Measurements from ENCODE around the gene UFC1. TPM values are rescaled to one million over a fixed set of nuclear protein-coding genes. Genes with fewer than 3 reads are reported as not detected.

Gene UFC1
- total RNA-seq, 2 experiments from 2014 or later: 103 to 113 TPM

GRCh38 chr1:161162806-161163205 lies 9.0 kb downstream of the UFC1 start:
- no peak for DNase-seq
- Mint-ChIP-seq H3K36me3 (ENCODE audit: low read depth) (peaks cover 48% of the 10 kb centered on the region), H3K4me1 (peaks cover 69% of the 10 kb centered on the region), H3K4me3 (no peak overlapping the region), H3K9me3 (no peaks in the 10 kb centered on the region), H3K27ac (no peak overlapping the region), H3K27me3 (no peaks in the 10 kb centered on the region)
- ChIA-PET POLR2A (interaction anchor here (1.2 to 1.6 kb wide), 4 partner anchors 19 to 63 kb away, joined by 3 to 5 read pairs (median 4); partner anchors contain the start of genes DEDD and TOMM40L), CTCF (interaction anchor here (1.0 kb wide), 1 partner anchor 39 kb away, joined by 3 read pairs; the partner anchor contains the start of gene NDUFS2)

- Mint-ChIP-seq H3K4me1 (peaks cover 67% of the 10 kb centered on the region), H3K27ac (peak overlapping the region; percentile 7), H3K36me3 (ENCODE audit: low read depth) (peaks cover 38% of the 10 kb centered on the region), H3K9me3 (no peaks in the 10 kb centered on the region), H3K27me3 (no peaks in the 10 kb centered on the region), H3K4me3 (no peak overlapping the region)
- ChIA-PET POLR2A (no interaction called here), CTCF (interaction anchor here (0.8 to 3.9 kb wide), 3 partner anchors 23 to 62 kb away, joined by 3 to 9 read pairs (median 3); partner anchors contain the start of gene TOMM40L)
- no peak for DNase-seq
Observed at GRCh38 chr1:161163793-161164192, 10.0 kb downstream of the UFC1 start.

GRCh38 chr1:161164901-161165610 lies 11.3 kb downstream of the UFC1 start:
- ChIA-PET CTCF (interaction anchor here (0.6 to 4.4 kb wide), 26 partner anchors 8 to 373 kb away, joined by 3 to 69 read pairs (median 8); partner anchors contain the start of genes APOA2, B4GALT3, DEDD and KLHDC9), POLR2A (interaction anchor here (0.7 to 5.0 kb wide), 19 partner anchors 8 to 226 kb away, joined by 3 to 69 read pairs (median 7); partner anchors contain the start of genes B4GALT3, DEDD, NDUFS2 and NIT1)
- Mint-ChIP-seq H3K4me3 (peak overlapping the region; percentile 88), H3K27ac (peak overlapping the region; percentile 94), H3K9me3 (no peaks in the 10 kb centered on the region), H3K36me3 (ENCODE audit: low read depth) (peaks cover 40% of the 10 kb centered on the region), H3K4me1 (peaks cover 59% of the 10 kb centered on the region), H3K27me3 (no peaks in the 10 kb centered on the region)
- no peak for DNase-seq

GRCh38 chr1:161165742-161166668 lies 12.2 kb downstream of the UFC1 start, which contains the start of gene PPOX:
Gene PPOX, plus strand, starts transcription at chr1:161166426. Its CDS starts 422 bp downstream, at chr1:161166848.
- H3K36me3 Mint-ChIP-seq (ENCODE audit: low read depth): peaks cover 43% of the 10 kb centered on the region
- DNase-seq: peak; percentile 96
- H3K4me1 Mint-ChIP-seq: peaks cover 49% of the 10 kb centered on the region
- POLR2A ChIA-PET: interaction anchor here (0.7 to 5.0 kb wide), 22 partner anchors 9 to 225 kb away, joined by 3 to 69 read pairs (median 7); partner anchors contain the start of genes ARHGAP30, B4GALT3, DEDD and KLHDC9
- no peaks in the 10 kb centered on the region for H3K27me3 Mint-ChIP-seq
- no peaks in the 10 kb centered on the region for H3K9me3 Mint-ChIP-seq
- H3K4me3 Mint-ChIP-seq: peak within 1 kb of the TSS; percentile 88
- H3K27ac Mint-ChIP-seq: peak within 1 kb of the TSS; percentile 94
- CTCF ChIA-PET: interaction anchor here (0.6 to 4.4 kb wide), 41 partner anchors 9 to 373 kb away, joined by 3 to 69 read pairs (median 5); partner anchors contain the start of genes ADAMTS4, APOA2, B4GALT3 and DEDD

- Mint-ChIP-seq H3K9me3 (no peaks in the 10 kb centered on the region), H3K36me3 (ENCODE audit: low read depth) (peaks cover 45% of the 10 kb centered on the region), H3K27ac (peak overlapping the region; percentile 94), H3K4me1 (peaks cover 43% of the 10 kb centered on the region), H3K4me3 (peak overlapping the region; percentile 88), H3K27me3 (no peaks in the 10 kb centered on the region)
- ChIA-PET POLR2A (interaction anchor here (0.6 to 5.0 kb wide), 14 partner anchors 9 to 222 kb away, joined by 3 to 69 read pairs (median 12); partner anchors contain the start of genes ARHGAP30, B4GALT3, NDUFS2 and NIT1), CTCF (interaction anchor here (0.7 to 4.4 kb wide), 30 partner anchors 9 to 222 kb away, joined by 3 to 69 read pairs (median 8); partner anchors contain the start of genes APOA2, B4GALT3, DEDD and NDUFS2)
- DNase-seq: no peak
Observed at GRCh38 chr1:161166669-161167548, 13.1 kb downstream of the UFC1 start.

- Mint-ChIP-seq H3K27me3 (no peaks in the 10 kb centered on the region), H3K4me1 (peaks cover 40% of the 10 kb centered on the region), H3K4me3 (no peak overlapping the region), H3K36me3 (ENCODE audit: low read depth) (peaks cover 48% of the 10 kb centered on the region), H3K27ac (no peak overlapping the region), H3K9me3 (no peaks in the 10 kb centered on the region)
- no peak for DNase-seq
- CTCF ChIA-PET: interaction anchor here (1.4 kb wide), 1 partner anchor 57 kb away, joined by 6 read pairs; the partner anchor contains the start of gene TOMM40L
- POLR2A ChIA-PET: interaction anchor here (4.5 to 5.0 kb wide), 3 partner anchors 7 to 34 kb away, joined by 52 to 69 read pairs (median 63); partner anchors contain the start of genes B4GALT3, NDUFS2 and UFC1
Observed at GRCh38 chr1:161168906-161169305, 15.1 kb downstream of the UFC1 start.

GRCh38 chr1:161171191-161171590 lies 17.4 kb downstream of the UFC1 start:
- CTCF ChIA-PET: interaction anchor here (0.9 to 1.5 kb wide), 3 partner anchors 20 to 211 kb away, joined by 4 read pairs; partner anchors contain the start of gene TOMM40L

GRCh38 chr1:161171696-161172095 lies 17.9 kb downstream of the UFC1 start:
- Mint-ChIP-seq H3K27ac (no peak overlapping the region), H3K9me3 (no peaks in the 10 kb centered on the region), H3K27me3 (no peaks in the 10 kb centered on the region), H3K4me1 (peaks cover 52% of the 10 kb centered on the region), H3K4me3 (no peak overlapping the region), H3K36me3 (ENCODE audit: low read depth) (peaks cover 64% of the 10 kb centered on the region)
- CTCF ChIA-PET: interaction anchor here (0.9 to 1.5 kb wide), 3 partner anchors 20 to 211 kb away, joined by 4 read pairs; partner anchors contain the start of gene TOMM40L
- DNase-seq: no peak
- POLR2A ChIA-PET: interaction anchor here (1.4 to 3.3 kb wide), 2 partner anchors 10 to 14 kb away, joined by 4 to 16 read pairs; no protein-coding TSS in a partner anchor

More at GRCh38 chr1:161171191-161171590, 17.4 kb downstream of the UFC1 start:
- H3K9me3 Mint-ChIP-seq: no peaks in the 10 kb centered on the region
- H3K4me3 Mint-ChIP-seq: no peak overlapping the region
- H3K27ac Mint-ChIP-seq: no peak overlapping the region
- no peak for DNase-seq
- H3K36me3 Mint-ChIP-seq (ENCODE audit: low read depth): peaks cover 60% of the 10 kb centered on the region
- H3K27me3 Mint-ChIP-seq: no peaks in the 10 kb centered on the region
- H3K4me1 Mint-ChIP-seq: peaks cover 47% of the 10 kb centered on the region
- POLR2A ChIA-PET: interaction anchor here (1.4 to 3.3 kb wide), 2 partner anchors 10 to 14 kb away, joined by 4 to 16 read pairs; no protein-coding TSS in a partner anchor

- H3K4me1 Mint-ChIP-seq: peaks cover 51% of the 10 kb centered on the region
- CTCF ChIA-PET: no interaction called here
- no peaks in the 10 kb centered on the region for H3K9me3 Mint-ChIP-seq
- H3K27ac Mint-ChIP-seq: peak overlapping the region; percentile 29
- H3K27me3 Mint-ChIP-seq: no peaks in the 10 kb centered on the region
- POLR2A ChIA-PET: interaction anchor here (3.3 kb wide), 1 partner anchor 9 kb away, joined by 16 read pairs; no protein-coding TSS in a partner anchor
- no peak for DNase-seq
- H3K36me3 Mint-ChIP-seq (ENCODE audit: low read depth): peaks cover 70% of the 10 kb centered on the region
- no peak overlapping the region for H3K4me3 Mint-ChIP-seq
Observed at GRCh38 chr1:161172349-161172748, 18.6 kb downstream of the UFC1 start.

GRCh38 chr1:161172776-161173376 lies 19.1 kb downstream of the UFC1 start:
- H3K4me1 Mint-ChIP-seq: peaks cover 53% of the 10 kb centered on the region
- ChIA-PET POLR2A (interaction anchor here (3.3 kb wide), 1 partner anchor 9 kb away, joined by 16 read pairs; no protein-coding TSS in a partner anchor), CTCF (no interaction called here)
- DNase-seq: no peak
- no peaks in the 10 kb centered on the region for H3K9me3 Mint-ChIP-seq
- no peaks in the 10 kb centered on the region for H3K27me3 Mint-ChIP-seq
- no peak overlapping the region for H3K4me3 Mint-ChIP-seq
- H3K27ac Mint-ChIP-seq: peak overlapping the region; percentile 29
- H3K36me3 Mint-ChIP-seq (ENCODE audit: low read depth): peaks cover 70% of the 10 kb centered on the region

GRCh38 chr1:161173711-161174110 lies 19.9 kb downstream of the UFC1 start:
- no peak overlapping the region for H3K27ac Mint-ChIP-seq
- CTCF ChIA-PET: interaction anchor here (0.6 kb wide), 1 partner anchor 118 kb away, joined by 3 read pairs; no protein-coding TSS in a partner anchor
- DNase-seq: no peak
- H3K9me3 Mint-ChIP-seq: no peaks in the 10 kb centered on the region
- no peaks in the 10 kb centered on the region for H3K27me3 Mint-ChIP-seq
- POLR2A ChIA-PET: interaction anchor here (3.3 kb wide), 1 partner anchor 8 kb away, joined by 16 read pairs; no protein-coding TSS in a partner anchor
- peaks cover 53% of the 10 kb centered on the region for H3K4me1 Mint-ChIP-seq
- peaks cover 70% of the 10 kb centered on the region for H3K36me3 Mint-ChIP-seq (ENCODE audit: low read depth)
- no peak overlapping the region for H3K4me3 Mint-ChIP-seq
